ENCODE results near the gene SLC30A3. TPM values are rescaled to one million over a fixed set of nuclear protein-coding genes. Genes with fewer than 3 reads are reported as not detected.

Gene SLC30A3
- total RNA-seq, 1 experiment from 2014 or later, result 0.19 TPM

GRCh38 chr2:27294928-27295327 lies 32.1 kb upstream of the SLC30A3 start:
- H3K4me1 ChIP-seq (ENCODE audit: low read length), result peaks cover 12% of the 10 kb centered on the region
- H2AFZ ChIP-seq (ENCODE audit: low read length), result no peak overlapping the region
- H3K4me3 ChIP-seq (ENCODE audit: low read length), result no peak overlapping the region
- no peaks in the 10 kb centered on the region for H3K9me3 ChIP-seq (ENCODE audit: low read length)
- H3K4me2 ChIP-seq (ENCODE audit: low read depth, low read length, poor library complexity, severe bottlenecking), result no peak overlapping the region
- H4K20me1 ChIP-seq (ENCODE audit: insufficient read depth, low read depth, low read length), result no peaks in the 10 kb centered on the region
- H3K27ac ChIP-seq (ENCODE audit: low read length), result no peak overlapping the region
- no peaks in the 10 kb centered on the region for H3K36me3 ChIP-seq (ENCODE audit: insufficient read depth, low read length)
- no peak overlapping the region for H3K9ac ChIP-seq (ENCODE audit: low read length)
- H3K79me2 ChIP-seq (ENCODE audit: low read length), result no peaks in the 10 kb centered on the region
- no peaks in the 10 kb centered on the region for H3K9me2 ChIP-seq (replicated peaks; ENCODE audit: insufficient read depth, low read length)
- H3K27me3 ChIP-seq (ENCODE audit: low read length), result no peaks in the 10 kb centered on the region
- no peak for DNase-seq

- no peaks in the 10 kb centered on the region for H3K27me3 ChIP-seq (ENCODE audit: low read length)
- H3K27ac ChIP-seq (ENCODE audit: low read length), result no peak overlapping the region
- peak; percentile 76 for DNase-seq
- no peaks in the 10 kb centered on the region for H3K36me3 ChIP-seq (ENCODE audit: insufficient read depth, low read length)
- H3K9ac ChIP-seq (ENCODE audit: low read length), result peak overlapping the region; percentile 38; the same call in 1 of the 2 replicates
- peak overlapping the region; percentile 10 for H3K4me2 ChIP-seq (ENCODE audit: low read depth, low read length, poor library complexity, severe bottlenecking)
- H2AFZ ChIP-seq (ENCODE audit: low read length), result peak overlapping the region; percentile 28; the same call in 1 of the 2 replicates
- H3K9me3 ChIP-seq (ENCODE audit: low read length), result no peaks in the 10 kb centered on the region
- H3K9me2 ChIP-seq (replicated peaks; ENCODE audit: insufficient read depth, low read length), result no peaks in the 10 kb centered on the region
- no peaks in the 10 kb centered on the region for H3K79me2 ChIP-seq (ENCODE audit: low read length)
- no peak overlapping the region; the same call in 1 of the 2 replicates for H3K4me3 ChIP-seq (ENCODE audit: low read length)
- H4K20me1 ChIP-seq (ENCODE audit: insufficient read depth, low read depth, low read length), result no peaks in the 10 kb centered on the region
- H3K4me1 ChIP-seq (ENCODE audit: low read length), result peaks cover 12% of the 10 kb centered on the region
These were observed 29.0 kb upstream of the SLC30A3 start for GRCh38 chr2:27291865-27292264.

GRCh38 chr2:27290549-27290948 lies 27.7 kb upstream of the SLC30A3 start:
- Histone ChIP-seq H3K27me3 (ENCODE audit: low read length) (no peaks in the 10 kb centered on the region), H3K9me3 (ENCODE audit: low read length) (no peaks in the 10 kb centered on the region), H3K36me3 (ENCODE audit: insufficient read depth, low read length) (no peaks in the 10 kb centered on the region), H4K20me1 (ENCODE audit: insufficient read depth, low read depth, low read length) (no peaks in the 10 kb centered on the region), H3K4me2 (ENCODE audit: low read depth, low read length, poor library complexity, severe bottlenecking) (no peak overlapping the region), H2AFZ (ENCODE audit: low read length) (no peak overlapping the region), H3K4me1 (ENCODE audit: low read length) (peaks cover 12% of the 10 kb centered on the region), H3K27ac (ENCODE audit: low read length) (no peak overlapping the region), H3K4me3 (ENCODE audit: low read length) (no peak overlapping the region), H3K9me2 (replicated peaks; ENCODE audit: insufficient read depth, low read length) (no peaks in the 10 kb centered on the region), H3K79me2 (ENCODE audit: low read length) (no peaks in the 10 kb centered on the region), H3K9ac (ENCODE audit: low read length) (no peak overlapping the region)
- DNase-seq, result no peak

GRCh38 chr2:27288610-27289009 lies 25.8 kb upstream of the SLC30A3 start:
- no peaks in the 10 kb centered on the region for H3K9me3 ChIP-seq (ENCODE audit: low read length)
- H3K4me3 ChIP-seq (ENCODE audit: low read length), result no peak overlapping the region
- no peak for DNase-seq
- no peaks in the 10 kb centered on the region for H4K20me1 ChIP-seq (ENCODE audit: insufficient read depth, low read depth, low read length)
- H3K9me2 ChIP-seq (replicated peaks; ENCODE audit: insufficient read depth, low read length), result no peaks in the 10 kb centered on the region
- H3K9ac ChIP-seq (ENCODE audit: low read length), result no peak overlapping the region
- no peak overlapping the region for H3K4me2 ChIP-seq (ENCODE audit: low read depth, low read length, poor library complexity, severe bottlenecking)
- no peaks in the 10 kb centered on the region for H3K79me2 ChIP-seq (ENCODE audit: low read length)
- no peak overlapping the region for H3K27ac ChIP-seq (ENCODE audit: low read length)
- H3K36me3 ChIP-seq (ENCODE audit: insufficient read depth, low read length), result no peaks in the 10 kb centered on the region
- H3K4me1 ChIP-seq (ENCODE audit: low read length), result peaks cover 12% of the 10 kb centered on the region
- no peak overlapping the region for H2AFZ ChIP-seq (ENCODE audit: low read length)
- no peaks in the 10 kb centered on the region for H3K27me3 ChIP-seq (ENCODE audit: low read length)

- H4K20me1 ChIP-seq (ENCODE audit: insufficient read depth, low read depth, low read length), result no peaks in the 10 kb centered on the region
- H3K9me3 ChIP-seq (ENCODE audit: low read length), result no peaks in the 10 kb centered on the region
- no peak overlapping the region for H2AFZ ChIP-seq (ENCODE audit: low read length)
- no peaks in the 10 kb centered on the region for H3K4me1 ChIP-seq (ENCODE audit: low read length)
- no peaks in the 10 kb centered on the region for H3K9me2 ChIP-seq (replicated peaks; ENCODE audit: insufficient read depth, low read length)
- H3K79me2 ChIP-seq (ENCODE audit: low read length), result no peaks in the 10 kb centered on the region
- no peak overlapping the region for H3K4me2 ChIP-seq (ENCODE audit: low read depth, low read length, poor library complexity, severe bottlenecking)
- no peaks in the 10 kb centered on the region; the same call in 1 of the 2 replicates for H3K27me3 ChIP-seq (ENCODE audit: low read length)
- no peaks in the 10 kb centered on the region for H3K36me3 ChIP-seq (ENCODE audit: insufficient read depth, low read length)
- no peak for DNase-seq
- no peak overlapping the region for H3K9ac ChIP-seq (ENCODE audit: low read length)
- no peak overlapping the region for H3K4me3 ChIP-seq (ENCODE audit: low read length)
- H3K27ac ChIP-seq (ENCODE audit: low read length), result no peak overlapping the region
These were observed 22.6 kb upstream of the SLC30A3 start for GRCh38 chr2:27285481-27285880.

GRCh38 chr2:27284996-27285395 lies 22.1 kb upstream of the SLC30A3 start:
- Histone ChIP-seq H3K4me1 (ENCODE audit: low read length) (no peaks in the 10 kb centered on the region), H3K79me2 (ENCODE audit: low read length) (no peaks in the 10 kb centered on the region), H3K4me2 (ENCODE audit: low read depth, low read length, poor library complexity, severe bottlenecking) (no peak overlapping the region), H4K20me1 (ENCODE audit: insufficient read depth, low read depth, low read length) (no peaks in the 10 kb centered on the region), H3K9me2 (replicated peaks; ENCODE audit: insufficient read depth, low read length) (no peaks in the 10 kb centered on the region), H3K9me3 (ENCODE audit: low read length) (no peaks in the 10 kb centered on the region), H3K9ac (ENCODE audit: low read length) (no peak overlapping the region), H3K4me3 (ENCODE audit: low read length) (no peak overlapping the region), H3K27me3 (ENCODE audit: low read length) (no peaks in the 10 kb centered on the region; the same call in 1 of the 2 replicates), H2AFZ (ENCODE audit: low read length) (no peak overlapping the region), H3K36me3 (ENCODE audit: insufficient read depth, low read length) (no peaks in the 10 kb centered on the region), H3K27ac (ENCODE audit: low read length) (no peak overlapping the region)
- DNase-seq, result no peak

GRCh38 chr2:27282892-27283291 lies 20.0 kb upstream of the SLC30A3 start:
- no peak overlapping the region for H2AFZ ChIP-seq (ENCODE audit: low read length)
- no peak overlapping the region for H3K27ac ChIP-seq (ENCODE audit: low read length)
- H3K9me2 ChIP-seq (replicated peaks; ENCODE audit: insufficient read depth, low read length), result no peaks in the 10 kb centered on the region
- H3K36me3 ChIP-seq (ENCODE audit: insufficient read depth, low read length), result no peaks in the 10 kb centered on the region
- no peaks in the 10 kb centered on the region for H4K20me1 ChIP-seq (ENCODE audit: insufficient read depth, low read depth, low read length)
- H3K4me1 ChIP-seq (ENCODE audit: low read length), result no peaks in the 10 kb centered on the region
- H3K4me3 ChIP-seq (ENCODE audit: low read length), result no peak overlapping the region
- no peaks in the 10 kb centered on the region for H3K79me2 ChIP-seq (ENCODE audit: low read length)
- H3K4me2 ChIP-seq (ENCODE audit: low read depth, low read length, poor library complexity, severe bottlenecking), result no peak overlapping the region
- H3K27me3 ChIP-seq (ENCODE audit: low read length), result no peaks in the 10 kb centered on the region; the same call in 1 of the 2 replicates
- no peak for DNase-seq
- H3K9me3 ChIP-seq (ENCODE audit: low read length), result no peaks in the 10 kb centered on the region
- no peak overlapping the region for H3K9ac ChIP-seq (ENCODE audit: low read length)

GRCh38 chr2:27281855-27282559 lies 19.2 kb upstream of the SLC30A3 start, which contains the start of gene TRIM54:
TRIM54 (plus strand) TSS chr2:27282429; CDS start chr2:27282732, 303 bp downstream.
- H3K9me2 ChIP-seq (replicated peaks; ENCODE audit: insufficient read depth, low read length), result no peaks in the 10 kb centered on the region
- H3K4me3 ChIP-seq (ENCODE audit: low read length), result no peak within 1 kb of the TSS
- no peak within 1 kb of the TSS for H3K4me2 ChIP-seq (ENCODE audit: low read depth, low read length, poor library complexity, severe bottlenecking)
- no peak within 1 kb of the TSS for H2AFZ ChIP-seq (ENCODE audit: low read length)
- no peak for DNase-seq
- no peak within 1 kb of the TSS for H3K9ac ChIP-seq (ENCODE audit: low read length)
- no peaks in the 10 kb centered on the region for H3K9me3 ChIP-seq (ENCODE audit: low read length)
- no peak within 1 kb of the TSS for H3K27ac ChIP-seq (ENCODE audit: low read length)
- H3K79me2 ChIP-seq (ENCODE audit: low read length), result no peaks in the 10 kb centered on the region
- H3K36me3 ChIP-seq (ENCODE audit: insufficient read depth, low read length), result no peaks in the 10 kb centered on the region
- H4K20me1 ChIP-seq (ENCODE audit: insufficient read depth, low read depth, low read length), result no peaks in the 10 kb centered on the region
- H3K4me1 ChIP-seq (ENCODE audit: low read length), result no peaks in the 10 kb centered on the region
- no peaks in the 10 kb centered on the region; the same call in 1 of the 2 replicates for H3K27me3 ChIP-seq (ENCODE audit: low read length)

All from Karpas-422 (cell line).